ENCODE measurements around the gene FCER2. TPM values are rescaled to one million over a fixed set of nuclear protein-coding genes. Genes with fewer than 3 reads are reported as not detected.

Gene FCER2
- total RNA-seq, 1 experiment from 2014 or later: 0.15 TPM

DNA sequence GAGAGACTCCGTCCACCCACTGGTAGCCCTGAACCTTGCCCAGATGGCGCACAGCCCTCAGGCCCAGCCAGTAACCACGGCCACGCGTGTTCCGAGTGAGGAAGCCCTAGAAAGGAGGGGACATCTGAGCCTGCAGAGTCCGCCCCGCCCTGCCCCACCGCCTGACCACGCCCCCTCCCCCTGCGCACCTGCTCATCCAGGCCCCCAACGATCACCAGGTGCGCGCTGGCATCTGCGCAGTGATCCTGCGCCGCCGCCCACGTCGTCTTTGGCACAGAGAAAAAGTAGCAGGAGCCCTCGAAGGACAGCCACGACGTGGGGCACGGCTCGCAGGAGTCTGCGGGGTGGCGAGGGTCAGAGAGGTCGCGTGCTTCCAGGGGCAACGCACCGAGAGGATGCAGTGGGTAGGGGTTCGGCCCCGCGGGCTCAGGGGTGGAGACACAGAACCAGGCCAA is 27.9 kb upstream of the FCER2 start:
- H3K27ac ChIP-seq (ENCODE audit: low read length): no peak overlapping the region
- CTCF ChIA-PET: no interaction called here
- intact Hi-C loops (cut with micrococcal nuclease; ENCODE audit: unreplicated experiment): no loop called here
- TF ChIP-seq, protein P1, sequence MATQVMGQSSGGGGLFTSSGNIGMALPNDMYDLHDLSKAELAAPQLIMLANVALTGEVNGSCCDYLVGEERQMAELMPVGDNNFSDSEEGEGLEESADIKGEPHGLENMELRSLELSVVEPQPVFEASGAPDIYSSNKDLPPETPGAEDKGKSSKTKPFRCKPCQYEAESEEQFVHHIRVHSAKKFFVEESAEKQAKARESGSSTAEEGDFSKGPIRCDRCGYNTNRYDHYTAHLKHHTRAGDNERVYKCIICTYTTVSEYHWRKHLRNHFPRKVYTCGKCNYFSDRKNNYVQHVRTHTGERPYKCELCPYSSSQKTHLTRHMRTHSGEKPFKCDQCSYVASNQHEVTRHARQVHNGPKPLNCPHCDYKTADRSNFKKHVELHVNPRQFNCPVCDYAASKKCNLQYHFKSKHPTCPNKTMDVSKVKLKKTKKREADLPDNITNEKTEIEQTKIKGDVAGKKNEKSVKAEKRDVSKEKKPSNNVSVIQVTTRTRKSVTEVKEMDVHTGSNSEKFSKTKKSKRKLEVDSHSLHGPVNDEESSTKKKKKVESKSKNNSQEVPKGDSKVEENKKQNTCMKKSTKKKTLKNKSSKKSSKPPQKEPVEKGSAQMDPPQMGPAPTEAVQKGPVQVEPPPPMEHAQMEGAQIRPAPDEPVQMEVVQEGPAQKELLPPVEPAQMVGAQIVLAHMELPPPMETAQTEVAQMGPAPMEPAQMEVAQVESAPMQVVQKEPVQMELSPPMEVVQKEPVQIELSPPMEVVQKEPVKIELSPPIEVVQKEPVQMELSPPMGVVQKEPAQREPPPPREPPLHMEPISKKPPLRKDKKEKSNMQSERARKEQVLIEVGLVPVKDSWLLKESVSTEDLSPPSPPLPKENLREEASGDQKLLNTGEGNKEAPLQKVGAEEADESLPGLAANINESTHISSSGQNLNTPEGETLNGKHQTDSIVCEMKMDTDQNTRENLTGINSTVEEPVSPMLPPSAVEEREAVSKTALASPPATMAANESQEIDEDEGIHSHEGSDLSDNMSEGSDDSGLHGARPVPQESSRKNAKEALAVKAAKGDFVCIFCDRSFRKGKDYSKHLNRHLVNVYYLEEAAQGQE (IDR thresholded peaks at IDR 0.05; ENCODE audit: insufficient read depth in 1 of 2, low read depth in 2 of 2, low read length in 1 of 2): no peak
- TF ChIP-seq POLR2AphosphoS5 (IDR thresholded peaks at IDR 0.05; ENCODE audit: low read depth, low read length): no peak
- no peak for TF ChIP-seq TCF7L2 (IDR thresholded peaks at IDR 0.05; ENCODE audit: low read depth, low read length)
- TF ChIP-seq SIN3A (IDR thresholded peaks at IDR 0.05; ENCODE audit: borderline replicate concordance, insufficient read depth, low read depth, low read length): no peak
- TF ChIP-seq, protein P2, sequence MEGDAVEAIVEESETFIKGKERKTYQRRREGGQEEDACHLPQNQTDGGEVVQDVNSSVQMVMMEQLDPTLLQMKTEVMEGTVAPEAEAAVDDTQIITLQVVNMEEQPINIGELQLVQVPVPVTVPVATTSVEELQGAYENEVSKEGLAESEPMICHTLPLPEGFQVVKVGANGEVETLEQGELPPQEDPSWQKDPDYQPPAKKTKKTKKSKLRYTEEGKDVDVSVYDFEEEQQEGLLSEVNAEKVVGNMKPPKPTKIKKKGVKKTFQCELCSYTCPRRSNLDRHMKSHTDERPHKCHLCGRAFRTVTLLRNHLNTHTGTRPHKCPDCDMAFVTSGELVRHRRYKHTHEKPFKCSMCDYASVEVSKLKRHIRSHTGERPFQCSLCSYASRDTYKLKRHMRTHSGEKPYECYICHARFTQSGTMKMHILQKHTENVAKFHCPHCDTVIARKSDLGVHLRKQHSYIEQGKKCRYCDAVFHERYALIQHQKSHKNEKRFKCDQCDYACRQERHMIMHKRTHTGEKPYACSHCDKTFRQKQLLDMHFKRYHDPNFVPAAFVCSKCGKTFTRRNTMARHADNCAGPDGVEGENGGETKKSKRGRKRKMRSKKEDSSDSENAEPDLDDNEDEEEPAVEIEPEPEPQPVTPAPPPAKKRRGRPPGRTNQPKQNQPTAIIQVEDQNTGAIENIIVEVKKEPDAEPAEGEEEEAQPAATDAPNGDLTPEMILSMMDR (IDR thresholded peaks at IDR 0.05): no peak
- no peak for DNase-seq (ENCODE audit: low read depth, low spot score)
- POLR2A ChIA-PET: no interaction called here
- no peaks in the 10 kb centered on the region for H3K4me1 ChIP-seq (ENCODE audit: control insufficient read depth, insufficient read depth, low read length)
- BruUV-seq (replicated peaks): no TSS peak
- in situ Hi-C loops (cut with HindIII; ENCODE audit: low pct_unique_long_range_greater_than_20kb, low sequenced_read_pairs): no loop called here
- no peaks in the 10 kb centered on the region for H3K36me3 ChIP-seq (ENCODE audit: control insufficient read depth, insufficient read depth, low read length)
- no peak overlapping the region for H3K4me3 ChIP-seq (ENCODE audit: low read depth in 2 of 2, low read length in 2 of 2)
- ATAC-seq: no peak
- no peaks in the 10 kb centered on the region; the same call in 1 of the 2 replicates for H3K27me3 ChIP-seq (ENCODE audit: control insufficient read depth, insufficient read depth, low read length)
- H3K9me3 ChIP-seq (ENCODE audit: control insufficient read depth, insufficient read depth, low read depth, low read length): no peaks in the 10 kb centered on the region

DNA sequence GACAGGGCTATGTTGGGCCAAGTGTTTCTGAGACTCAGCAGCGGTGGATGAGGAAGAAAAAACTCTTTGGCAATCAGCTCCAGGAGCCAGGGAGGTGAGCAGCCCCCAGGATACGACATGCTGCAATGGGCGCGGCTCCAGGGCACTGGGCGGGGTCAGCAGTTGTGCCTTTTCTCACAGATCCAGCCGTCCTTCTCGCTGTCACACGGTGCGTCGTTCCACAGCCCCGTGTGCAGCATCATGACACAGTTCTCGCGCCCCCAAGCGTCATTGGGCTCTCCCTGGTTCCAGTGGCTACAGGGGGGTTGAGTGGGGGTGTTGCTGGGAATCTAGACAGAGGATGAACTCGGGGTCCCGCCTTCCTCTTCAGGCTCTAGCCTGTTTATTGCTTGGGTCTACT is 27.3 kb upstream of the FCER2 start:
- Histone ChIP-seq H3K4me3 (ENCODE audit: low read depth in 2 of 2, low read length in 2 of 2) (no peak overlapping the region), H3K4me1 (ENCODE audit: control insufficient read depth, insufficient read depth, low read length) (no peaks in the 10 kb centered on the region), H3K9me3 (ENCODE audit: control insufficient read depth, insufficient read depth, low read depth, low read length) (no peaks in the 10 kb centered on the region), H3K36me3 (ENCODE audit: control insufficient read depth, insufficient read depth, low read length) (no peaks in the 10 kb centered on the region), H3K27ac (ENCODE audit: low read length) (no peak overlapping the region), H3K27me3 (ENCODE audit: control insufficient read depth, insufficient read depth, low read length) (no peaks in the 10 kb centered on the region; the same call in 1 of the 2 replicates)
- BruUV-seq (replicated peaks): no TSS peak
- DNase-seq (ENCODE audit: low read depth, low spot score): no peak
- no peak for TF ChIP-seq SIN3A (IDR thresholded peaks at IDR 0.05; ENCODE audit: borderline replicate concordance, insufficient read depth, low read depth, low read length)
- TF ChIP-seq, protein P2 (IDR thresholded peaks at IDR 0.05): no peak
- TF ChIP-seq, protein P1 (IDR thresholded peaks at IDR 0.05; ENCODE audit: insufficient read depth in 1 of 2, low read depth in 2 of 2, low read length in 1 of 2): no peak
- no peak for TF ChIP-seq TCF7L2 (IDR thresholded peaks at IDR 0.05; ENCODE audit: low read depth, low read length)
- CTCF ChIA-PET: no interaction called here
- in situ Hi-C loops (cut with HindIII; ENCODE audit: low pct_unique_long_range_greater_than_20kb, low sequenced_read_pairs) (no loop called here), intact Hi-C loops (cut with micrococcal nuclease; ENCODE audit: unreplicated experiment) (no loop called here)
- POLR2A ChIA-PET: no interaction called here
- no peak for ATAC-seq
